Activated CD8-positive, alpha-beta memory T cell treated with anti-CD3 and anti-CD28 coated beads, Interleukin-2, amount 50 U/mL, for 4 hours (primary cell): ENCODE data around the gene CAPN2.
"Not testable (repeated sequence)": the region's sequence is repeated elsewhere in the genome, so short reads cannot be mapped to it uniquely, and the experiment has no call there.

ENCODE experiments used
- DNase-seq: peaks from one replicate; pipeline ENCODE4 v3.0.0-alpha.2; 2020

Gene CAPN2

DNA sequence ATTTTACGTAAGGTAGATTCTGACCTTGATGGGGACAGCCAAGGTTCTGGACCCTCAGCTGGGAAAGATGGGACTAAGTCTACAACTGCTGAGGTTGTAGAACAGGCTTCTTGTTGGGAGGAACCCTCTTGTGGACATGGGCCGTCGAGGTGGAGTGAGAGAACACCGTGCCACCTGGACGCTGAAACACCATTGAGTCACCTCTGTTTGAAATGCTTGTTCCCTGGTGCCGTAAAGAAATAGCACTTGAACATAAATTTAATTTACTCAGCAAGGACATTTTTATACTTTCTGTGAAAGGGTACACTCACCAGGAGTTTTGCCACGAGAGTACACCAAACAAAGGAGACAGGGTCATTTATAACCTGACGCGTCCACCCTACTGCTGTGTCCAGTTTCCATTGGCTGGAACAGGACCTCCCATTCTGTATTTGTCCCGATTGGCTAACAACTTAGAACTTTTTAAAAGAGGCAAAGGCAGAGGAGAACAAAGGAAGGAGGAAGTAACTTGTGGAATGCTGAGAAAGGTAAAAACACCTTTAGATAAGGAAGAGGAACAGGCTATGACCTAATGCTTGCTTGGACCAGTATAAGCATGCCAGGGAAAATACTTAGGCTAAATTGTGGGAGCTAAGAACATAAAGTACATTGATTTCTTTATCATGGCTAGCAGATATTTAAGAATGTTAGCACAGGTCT, 27.8 kb downstream of the CAPN2 start:
- not testable (repeated sequence) for DNase-seq

DNA sequence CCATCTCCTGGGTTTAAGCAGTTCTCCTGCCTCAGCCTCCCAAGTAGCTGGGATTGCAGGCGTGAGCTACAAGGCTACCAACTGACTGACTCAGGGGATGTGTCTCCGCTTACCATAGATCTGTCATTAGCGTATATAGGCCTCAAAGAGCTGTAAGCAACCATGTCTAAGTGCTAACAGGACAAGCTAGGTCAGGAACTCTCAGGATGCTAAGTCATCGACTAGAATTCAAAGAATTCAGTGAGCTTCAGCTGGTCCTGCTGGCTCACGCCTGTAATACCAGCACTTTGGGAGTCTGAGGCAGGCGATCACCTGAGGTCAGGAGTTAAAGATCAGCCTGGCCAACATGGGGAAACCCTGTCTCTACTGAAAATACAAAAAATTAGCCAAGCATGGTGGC, 29.5 kb downstream of the CAPN2 start:
- no peak for DNase-seq

DNA sequence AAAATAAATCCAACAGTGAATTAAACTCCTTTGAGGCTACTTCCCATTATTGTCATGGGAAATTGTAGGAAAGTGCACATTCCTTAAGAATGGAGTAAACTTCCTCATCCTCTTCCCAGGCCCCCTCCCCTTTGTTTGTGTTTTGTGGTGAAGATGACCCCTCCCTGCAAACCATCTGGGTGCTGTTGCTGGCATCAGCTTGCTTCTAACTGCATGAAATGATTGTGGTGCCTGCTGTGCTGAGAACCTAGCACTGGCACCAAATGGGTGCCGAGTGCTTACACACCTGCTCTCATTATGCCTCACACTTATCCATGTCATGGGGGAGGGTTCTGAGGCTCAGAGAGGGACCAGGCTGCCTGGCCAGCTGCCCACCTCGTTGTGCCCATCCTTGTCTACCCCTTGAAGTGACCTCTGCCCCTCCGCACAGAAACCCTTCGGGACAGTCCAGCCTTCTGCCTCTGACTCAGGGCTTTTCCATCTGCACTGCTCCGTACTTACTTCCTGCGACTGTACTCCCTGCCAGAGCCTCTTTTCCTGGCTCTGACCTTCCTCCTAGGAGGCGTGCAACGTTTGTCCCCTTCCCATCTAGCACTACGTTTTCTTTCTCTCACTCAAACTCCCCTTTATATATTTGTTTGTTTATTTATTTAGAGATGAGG, 30.6 kb downstream of the CAPN2 start:
- no peak for DNase-seq

DNA sequence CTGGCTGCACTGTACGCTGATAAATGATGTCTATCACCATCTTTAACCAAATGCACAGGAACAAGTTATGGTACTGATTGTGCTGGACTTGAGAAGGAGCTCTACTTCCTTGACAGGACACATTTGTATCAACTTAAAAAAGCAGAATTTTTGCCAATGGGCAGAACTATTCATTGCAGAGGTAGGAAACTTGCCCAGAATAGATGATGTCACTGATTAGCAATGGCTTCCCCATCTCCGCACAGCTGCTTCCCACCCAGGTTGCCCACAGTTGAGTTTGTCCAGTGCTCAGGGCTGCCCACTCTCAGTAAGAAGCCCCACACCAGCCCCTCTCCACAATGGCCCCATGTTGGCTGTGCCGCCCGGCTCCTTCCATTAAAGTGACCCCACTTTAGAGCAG, 33.4 kb downstream of the CAPN2 start:
- DNase-seq = no peak

- DNase-seq = no peak
Observed at GRCh38 chr1:223747838-223748335, 35.5 kb downstream of the CAPN2 start.

DNA sequence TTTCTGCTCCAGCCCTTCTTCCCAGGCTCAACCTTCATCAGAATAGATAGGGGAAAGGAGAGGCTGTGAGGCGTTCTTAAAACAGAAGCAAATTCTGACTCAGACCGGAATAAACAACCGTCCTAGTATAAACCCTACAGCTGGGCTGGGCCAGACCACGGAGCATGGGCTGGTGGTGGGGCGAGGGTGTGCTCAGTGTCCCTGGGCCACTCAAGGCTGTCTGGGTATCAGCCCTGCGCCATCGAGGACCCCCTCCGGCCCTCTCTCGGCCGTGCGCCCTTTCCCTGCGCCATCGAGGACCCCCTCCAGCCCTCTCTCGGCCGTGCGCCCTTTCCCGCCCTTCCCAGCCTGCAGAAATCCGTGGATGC, 36.0 kb downstream of the CAPN2 start:
- DNase-seq = no peak

DNA sequence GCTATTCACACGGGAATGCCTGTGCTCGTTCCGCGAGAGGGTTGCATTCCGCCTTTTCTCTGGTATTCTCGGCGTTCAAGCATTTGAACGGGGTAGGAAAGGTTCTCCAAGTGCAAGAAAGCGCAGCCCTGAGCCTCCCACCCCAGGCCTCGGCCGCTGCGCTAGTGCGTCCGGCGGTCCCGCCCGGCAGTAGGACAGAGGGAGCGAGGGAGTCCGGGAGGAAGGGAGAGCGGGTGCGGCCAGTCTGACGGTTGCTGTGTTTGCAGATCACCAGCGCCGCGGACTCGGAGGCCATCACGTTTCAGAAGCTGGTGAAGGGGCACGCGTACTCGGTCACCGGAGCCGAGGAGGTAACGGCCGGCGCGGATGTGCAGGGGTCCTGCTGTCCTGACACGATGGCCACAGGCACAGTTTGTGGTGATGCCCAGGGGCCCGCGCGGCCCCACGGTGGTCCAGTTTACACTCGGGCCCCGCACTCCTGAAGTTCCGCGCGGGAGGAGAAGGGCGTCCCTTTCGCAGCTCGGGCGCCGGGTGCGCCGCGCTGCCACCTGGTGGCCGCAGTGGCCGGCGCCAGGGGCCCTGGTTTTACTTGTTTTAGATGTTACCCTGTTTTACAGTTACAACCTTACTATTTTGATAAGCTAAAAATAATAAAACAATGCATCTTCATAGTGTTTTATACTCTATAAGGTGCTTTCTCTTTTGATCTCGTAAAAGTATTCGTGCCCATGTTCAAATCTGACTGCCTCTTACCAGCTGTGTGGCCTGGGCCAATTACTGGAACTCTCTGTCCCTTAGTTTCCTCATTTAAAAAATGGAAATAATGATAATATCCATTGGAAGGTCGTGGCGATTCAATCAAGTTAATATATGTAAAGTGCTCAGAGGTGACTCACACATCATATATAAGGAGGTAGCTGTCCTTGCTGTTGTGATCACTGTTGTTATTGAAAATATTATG, 36.7 kb downstream of the CAPN2 start:
- peak; percentile 72 for DNase-seq

DNA sequence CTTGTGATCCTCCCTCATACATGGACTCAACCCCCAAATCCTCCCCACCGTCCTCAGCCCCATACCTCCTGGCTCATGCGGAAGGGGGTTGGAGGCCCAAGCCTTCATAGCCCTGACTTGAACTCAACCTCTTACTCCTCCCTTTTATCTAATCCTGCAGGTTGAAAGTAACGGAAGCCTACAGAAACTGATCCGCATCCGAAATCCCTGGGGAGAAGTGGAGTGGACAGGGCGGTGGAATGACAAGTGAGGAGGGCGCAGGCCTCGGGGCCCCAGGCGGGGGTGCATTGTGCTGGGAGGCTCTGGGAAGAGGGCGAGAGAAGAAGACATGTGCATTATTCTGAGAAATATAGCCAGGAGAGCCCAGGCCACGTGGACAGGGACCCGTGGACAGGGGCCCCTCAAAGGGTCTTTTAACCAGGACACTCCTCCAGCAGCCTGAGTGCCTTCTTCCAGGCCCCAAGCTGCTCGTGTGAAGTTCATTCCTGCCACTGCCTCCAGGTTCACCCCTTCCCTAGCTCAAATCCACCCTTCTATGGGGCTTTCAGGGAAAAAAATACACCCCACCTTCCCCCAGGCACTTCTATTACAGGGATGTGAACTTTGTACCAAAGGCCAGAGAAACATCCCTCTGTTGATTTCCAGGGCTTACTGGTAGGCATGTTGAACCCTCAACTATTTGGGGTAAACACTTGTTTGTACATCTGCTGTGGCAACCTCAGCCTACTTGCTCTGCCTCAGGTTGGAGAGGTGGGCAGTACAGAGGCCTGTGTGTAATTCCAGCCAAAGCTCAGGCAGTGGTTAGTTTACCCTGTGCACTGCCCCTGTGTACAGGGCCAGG, 38.6 kb downstream of the CAPN2 start:
- no peak for DNase-seq

GRCh38 chr1:223751696-223752095, 39.4 kb downstream of the CAPN2 start:
- no peak for DNase-seq

- DNase-seq = no peak
Observed at GRCh38 chr1:223752721-223753515, 40.6 kb downstream of the CAPN2 start.

DNA sequence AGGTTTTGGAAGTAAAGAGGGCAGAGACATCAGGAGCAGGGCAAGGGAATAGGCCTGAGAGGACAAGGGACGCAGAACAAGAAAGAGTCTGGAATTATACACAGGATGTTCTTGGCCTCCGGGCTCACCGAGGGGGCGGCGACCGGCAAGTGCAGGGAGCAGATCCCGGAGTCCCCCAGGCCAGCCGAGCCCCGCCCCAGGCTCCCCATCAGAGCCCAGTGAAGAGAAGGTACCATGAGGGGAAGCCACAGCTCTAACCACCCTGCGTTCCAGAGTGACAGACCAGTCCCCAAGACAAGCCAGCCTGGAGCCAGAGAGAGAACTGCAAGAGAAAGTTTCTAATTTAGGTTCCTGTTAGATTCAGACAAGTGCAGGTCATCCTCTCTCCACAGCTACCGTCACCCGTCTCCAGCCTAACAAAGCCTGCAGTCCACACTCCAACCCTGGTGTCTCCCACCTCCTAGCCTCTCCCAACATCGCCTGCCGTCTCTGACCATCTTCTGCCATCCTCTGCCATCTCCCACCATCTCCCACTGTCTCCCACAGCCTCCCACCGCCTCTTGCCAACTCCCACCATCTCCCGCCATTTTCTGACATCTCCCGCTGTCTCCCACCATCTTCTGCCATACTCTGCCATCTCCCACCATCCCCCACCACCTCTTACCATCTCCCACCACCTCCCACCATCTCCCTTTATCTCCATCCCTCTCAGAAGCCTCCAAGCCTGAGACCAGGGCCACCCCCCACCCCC, 42.5 kb downstream of the CAPN2 start:
- DNase-seq = no peak

- no peak for DNase-seq
Observed at GRCh38 chr1:223755432-223755792, 43.1 kb downstream of the CAPN2 start.

- DNase-seq = no peak
Observed at GRCh38 chr1:223755992-223756775, 43.8 kb downstream of the CAPN2 start.

GRCh38 chr1:223756806-223757700, 44.7 kb downstream of the CAPN2 start:
- DNase-seq = no peak

GRCh38 chr1:223758734-223759133, 46.4 kb downstream of the CAPN2 start:
- no peak for DNase-seq

- no peak for DNase-seq
Observed at GRCh38 chr1:223759273-223759672, 46.9 kb downstream of the CAPN2 start.

- no peak for DNase-seq
Observed at GRCh38 chr1:223760833-223761232, 48.5 kb downstream of the CAPN2 start.

DNA sequence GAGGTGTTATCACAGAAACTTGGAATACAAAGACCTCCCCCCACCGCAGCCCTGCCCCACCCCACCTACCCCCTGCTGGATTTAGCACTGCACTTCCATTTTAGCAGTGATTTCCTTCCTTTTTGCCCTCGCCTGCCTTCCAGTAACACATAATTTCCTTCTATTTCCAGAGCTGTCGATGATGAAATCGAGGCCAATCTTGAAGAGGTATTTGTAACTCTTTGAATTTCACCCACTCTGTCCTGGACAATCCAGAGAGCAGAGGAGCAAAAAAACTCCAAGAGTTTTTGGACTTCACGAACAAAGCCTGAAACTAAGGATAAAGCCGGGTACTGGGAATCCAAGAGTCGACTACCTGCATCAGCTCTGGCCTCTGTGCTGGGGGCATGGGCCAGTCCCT, 49.1 kb downstream of the CAPN2 start:
- no peak for DNase-seq

DNA sequence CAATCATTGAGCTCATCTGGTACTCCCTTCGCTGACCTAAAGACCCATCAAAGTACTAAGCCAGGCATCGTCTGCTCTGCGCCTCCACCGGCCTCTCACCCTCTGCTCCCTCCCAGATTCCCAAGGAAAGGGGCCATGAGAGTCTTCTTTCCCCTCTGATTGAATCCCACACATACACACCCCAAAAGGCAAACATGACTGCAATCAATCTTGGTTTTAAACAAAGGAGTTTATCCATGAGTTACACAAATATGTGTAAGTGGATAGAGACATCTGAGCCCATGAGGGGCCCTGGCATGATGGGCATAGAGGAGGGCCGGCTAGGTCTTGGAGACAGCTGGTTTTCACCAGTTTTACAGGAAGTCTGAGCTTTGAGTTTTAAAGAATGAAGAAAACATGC, 50.9 kb downstream of the CAPN2 start:
- DNase-seq = no peak
